Hematopoietic multipotent progenitor cell treated with erythropoietin and hydrocortisone succinate and interleukin-3 and kit ligand, for 6 days (in vitro differentiated cells): ENCODE measurements around the gene PROM2.
"Not testable (repeated sequence)": the region's sequence is repeated elsewhere in the genome, so short reads cannot be mapped to it uniquely, and the experiment has no call there.

ENCODE experiments used
- DNase-seq: peaks from one replicate; pipeline ENCODE4 v3.0.0-alpha.2; 2015

PROM2 gene, protein sequence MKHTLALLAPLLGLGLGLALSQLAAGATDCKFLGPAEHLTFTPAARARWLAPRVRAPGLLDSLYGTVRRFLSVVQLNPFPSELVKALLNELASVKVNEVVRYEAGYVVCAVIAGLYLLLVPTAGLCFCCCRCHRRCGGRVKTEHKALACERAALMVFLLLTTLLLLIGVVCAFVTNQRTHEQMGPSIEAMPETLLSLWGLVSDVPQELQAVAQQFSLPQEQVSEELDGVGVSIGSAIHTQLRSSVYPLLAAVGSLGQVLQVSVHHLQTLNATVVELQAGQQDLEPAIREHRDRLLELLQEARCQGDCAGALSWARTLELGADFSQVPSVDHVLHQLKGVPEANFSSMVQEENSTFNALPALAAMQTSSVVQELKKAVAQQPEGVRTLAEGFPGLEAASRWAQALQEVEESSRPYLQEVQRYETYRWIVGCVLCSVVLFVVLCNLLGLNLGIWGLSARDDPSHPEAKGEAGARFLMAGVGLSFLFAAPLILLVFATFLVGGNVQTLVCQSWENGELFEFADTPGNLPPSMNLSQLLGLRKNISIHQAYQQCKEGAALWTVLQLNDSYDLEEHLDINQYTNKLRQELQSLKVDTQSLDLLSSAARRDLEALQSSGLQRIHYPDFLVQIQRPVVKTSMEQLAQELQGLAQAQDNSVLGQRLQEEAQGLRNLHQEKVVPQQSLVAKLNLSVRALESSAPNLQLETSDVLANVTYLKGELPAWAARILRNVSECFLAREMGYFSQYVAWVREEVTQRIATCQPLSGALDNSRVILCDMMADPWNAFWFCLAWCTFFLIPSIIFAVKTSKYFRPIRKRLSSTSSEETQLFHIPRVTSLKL

DNA sequence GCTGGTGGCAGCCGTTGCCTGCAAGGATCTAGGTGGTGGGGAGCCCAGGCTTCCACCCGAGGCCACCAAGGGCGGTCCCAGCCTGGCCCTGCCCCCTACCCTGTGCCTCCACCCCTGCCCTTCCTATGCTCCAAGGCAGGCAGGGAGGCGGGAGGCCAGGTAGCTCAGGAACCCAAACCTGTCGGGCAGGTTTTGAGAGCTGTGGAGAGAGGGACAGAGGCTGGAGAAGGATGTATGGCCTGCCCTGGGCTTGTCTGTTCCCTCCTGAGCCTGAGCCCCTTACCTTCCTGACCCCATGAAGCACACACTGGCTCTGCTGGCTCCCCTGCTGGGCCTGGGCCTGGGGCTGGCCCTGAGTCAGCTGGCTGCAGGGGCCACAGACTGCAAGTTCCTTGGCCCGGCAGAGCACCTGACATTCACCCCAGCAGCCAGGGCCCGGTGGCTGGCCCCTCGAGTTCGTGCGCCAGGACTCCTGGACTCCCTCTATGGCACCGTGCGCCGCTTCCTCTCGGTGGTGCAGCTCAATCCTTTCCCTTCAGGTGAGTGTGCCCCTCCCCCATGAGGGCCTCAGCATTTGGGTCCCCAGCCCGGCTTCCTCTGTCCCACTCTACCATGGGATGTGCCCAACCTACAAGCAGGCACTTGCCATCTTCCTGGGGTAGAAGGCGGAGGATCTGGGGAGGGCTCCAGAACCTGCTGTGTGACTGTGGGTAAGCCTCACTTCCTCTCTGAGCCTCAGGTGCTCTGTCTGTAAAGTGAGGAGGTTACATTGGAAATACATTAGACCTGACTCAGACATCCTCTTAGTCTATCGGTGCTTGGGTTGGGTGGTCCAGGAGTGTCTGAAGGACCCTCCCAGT, at the start of gene PROM2:
TSS of gene PROM2 (plus strand) at position 159 of the 860 bp plus-strand sequence. CDS start at position 296, 137 bp downstream.
- no peak for DNase-seq

DNA sequence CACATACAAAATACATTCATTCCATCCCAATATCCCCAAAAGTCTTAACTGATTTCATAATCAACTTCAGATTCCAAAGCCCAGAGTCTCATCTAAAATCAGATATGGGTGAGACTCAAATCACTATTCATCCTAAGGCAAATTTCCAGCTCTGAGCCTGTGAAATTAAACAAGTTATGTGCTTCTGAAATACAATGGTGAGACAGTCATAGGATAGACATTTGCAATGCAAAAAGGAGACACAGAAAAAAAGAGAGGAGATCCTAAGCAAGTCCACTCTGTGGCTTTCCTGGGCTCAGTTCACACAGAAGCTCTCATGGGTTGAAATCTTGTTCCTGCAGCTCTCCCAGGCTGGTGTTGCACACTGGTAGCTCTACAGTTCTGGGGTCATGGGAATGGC, 48.6 kb upstream of the PROM2 start:
- no peak for DNase-seq

DNA sequence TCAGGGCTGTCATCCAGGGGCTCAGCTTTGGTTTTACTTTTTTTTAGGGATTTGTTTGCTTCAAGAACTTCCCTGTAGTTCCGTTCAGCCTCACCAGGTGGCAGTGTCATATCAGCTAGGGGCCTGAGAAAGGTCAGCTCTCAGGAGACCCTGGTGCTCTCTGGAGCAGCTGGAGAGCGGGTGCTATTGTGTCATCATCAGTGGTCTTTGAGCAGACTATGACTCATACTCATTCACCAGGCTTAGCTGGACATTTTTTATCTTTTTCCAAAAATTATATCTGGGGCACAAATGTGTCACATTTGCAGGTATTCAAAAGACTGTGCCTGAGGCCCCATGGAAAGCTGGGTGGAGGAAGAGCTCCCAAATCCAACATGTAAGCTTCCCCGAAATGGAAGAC, 42.5 kb upstream of the PROM2 start:
- peak; percentile 58 for DNase-seq

DNA sequence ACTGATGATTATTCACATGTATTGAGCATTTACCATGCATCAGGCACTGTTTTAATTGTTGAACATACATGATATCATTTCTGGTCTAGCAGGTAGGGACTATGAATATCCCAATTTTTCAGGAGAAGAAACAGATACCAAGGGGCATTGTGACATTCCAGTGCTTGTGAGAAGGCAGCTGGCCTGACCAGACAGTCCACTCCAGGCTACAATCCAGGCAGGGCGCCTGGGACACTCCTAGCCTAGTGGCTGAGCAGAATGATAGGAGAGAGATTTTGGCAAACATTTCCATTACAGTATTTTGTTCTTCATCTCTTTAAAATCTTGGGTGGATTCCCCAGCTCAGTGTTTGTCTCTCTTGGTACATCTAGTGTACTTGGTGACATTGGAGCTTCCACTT, 42.0 kb upstream of the PROM2 start:
- DNase-seq, result no peak

DNA sequence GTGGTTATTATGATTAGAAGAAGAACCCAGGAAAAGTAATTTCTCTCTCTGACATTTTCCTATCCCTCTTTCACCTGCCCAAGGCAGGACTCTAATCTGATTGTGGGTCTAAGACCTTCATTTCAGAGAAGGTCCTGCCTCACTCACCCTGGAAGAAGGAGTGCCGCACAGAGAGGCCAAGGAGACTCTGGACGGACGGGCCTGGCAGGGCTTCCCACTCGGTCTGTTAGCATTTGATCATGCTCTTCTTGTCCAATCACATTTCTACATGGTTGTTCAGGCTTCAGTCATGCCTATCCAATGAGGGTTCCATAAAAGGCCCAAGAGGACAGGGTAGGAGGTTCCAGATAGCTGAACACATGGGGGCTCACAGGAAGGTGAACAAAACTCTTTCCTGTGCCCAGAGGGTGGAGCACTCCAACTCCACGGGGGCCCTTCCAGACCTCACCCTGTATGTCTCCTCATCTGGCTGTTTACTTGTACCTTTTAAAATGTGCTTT, 39.9 kb upstream of the PROM2 start:
- DNase-seq, result no peak

DNA sequence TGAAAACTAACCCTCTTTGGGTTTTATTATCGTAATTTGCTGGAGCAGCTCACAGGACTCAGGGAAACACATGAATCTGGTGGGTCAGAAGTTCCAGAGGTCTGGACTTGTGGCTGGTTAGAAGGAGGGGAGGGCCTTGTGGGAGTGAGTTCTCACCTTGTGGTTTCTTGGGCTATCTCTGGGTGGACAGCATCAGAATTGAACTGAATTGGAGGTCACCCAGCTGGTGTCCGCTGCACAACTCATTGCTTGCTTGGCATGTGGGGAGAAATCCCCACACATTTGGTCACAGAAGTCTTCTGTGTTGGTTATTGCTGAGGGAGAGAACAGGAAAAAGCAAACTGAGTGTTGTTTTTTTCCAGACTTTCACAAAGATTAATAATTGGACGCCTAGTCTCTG, 39.4 kb upstream of the PROM2 start:
- DNase-seq, result no peak

DNA sequence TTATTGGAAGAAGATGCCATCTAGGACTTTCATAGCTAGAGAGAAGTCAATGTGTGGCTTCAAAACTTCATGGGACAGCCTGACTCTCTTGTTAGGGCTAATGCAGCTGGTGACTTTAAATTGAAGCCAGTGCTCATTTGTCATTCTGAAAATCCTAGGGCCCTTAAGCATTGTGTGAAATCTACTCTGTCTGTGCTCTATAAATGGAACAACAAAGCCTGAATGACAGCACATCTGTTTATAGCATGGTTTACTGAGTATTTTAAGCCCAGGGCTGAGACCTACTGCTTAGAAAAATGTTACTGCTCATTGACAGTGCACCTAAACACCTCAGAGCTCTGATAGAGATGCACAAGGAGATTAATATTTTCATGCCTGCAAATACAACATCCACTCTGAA, 36.1 kb upstream of the PROM2 start:
- DNase-seq, result no peak

DNA sequence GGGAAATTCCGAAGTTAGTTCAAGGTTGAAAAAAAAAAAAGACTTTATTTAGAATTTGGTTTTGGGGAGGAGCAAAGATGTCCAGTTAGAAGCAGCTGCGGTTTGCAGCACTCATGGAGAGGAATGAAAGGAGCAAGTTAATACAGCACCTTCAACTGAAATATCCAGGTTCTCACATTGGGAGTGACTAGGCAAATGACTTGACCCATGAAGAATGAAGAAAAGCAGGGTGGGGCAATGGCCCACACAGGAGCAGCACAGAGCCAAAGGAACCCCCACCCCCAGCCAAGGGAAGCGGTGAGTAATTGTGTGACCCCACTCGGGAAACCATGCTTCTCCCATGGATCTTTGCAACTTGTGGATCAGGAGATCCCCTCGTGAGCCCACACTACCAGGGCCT, 34.2 kb upstream of the PROM2 start:
- no peak for DNase-seq

DNA sequence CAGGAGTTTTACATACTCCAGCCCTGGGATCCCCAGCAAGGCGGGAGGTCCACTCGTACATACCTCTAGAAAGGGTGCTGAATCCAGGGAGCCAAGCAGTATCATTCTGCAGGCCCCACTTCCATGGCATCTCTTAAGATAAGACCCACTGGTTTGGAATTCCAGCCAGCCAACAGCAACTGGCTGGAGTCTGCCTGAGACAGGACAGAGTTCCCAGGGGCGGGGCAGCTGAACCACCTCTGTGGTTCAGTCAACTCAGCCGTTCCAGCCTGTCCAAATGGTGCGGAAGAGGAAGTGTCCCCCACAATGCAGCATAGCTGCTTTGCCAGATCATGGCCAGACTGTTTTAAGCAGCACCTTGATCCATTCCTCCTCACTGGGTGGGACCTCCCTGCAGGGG, 33.7 kb upstream of the PROM2 start:
- no peak for DNase-seq

DNA sequence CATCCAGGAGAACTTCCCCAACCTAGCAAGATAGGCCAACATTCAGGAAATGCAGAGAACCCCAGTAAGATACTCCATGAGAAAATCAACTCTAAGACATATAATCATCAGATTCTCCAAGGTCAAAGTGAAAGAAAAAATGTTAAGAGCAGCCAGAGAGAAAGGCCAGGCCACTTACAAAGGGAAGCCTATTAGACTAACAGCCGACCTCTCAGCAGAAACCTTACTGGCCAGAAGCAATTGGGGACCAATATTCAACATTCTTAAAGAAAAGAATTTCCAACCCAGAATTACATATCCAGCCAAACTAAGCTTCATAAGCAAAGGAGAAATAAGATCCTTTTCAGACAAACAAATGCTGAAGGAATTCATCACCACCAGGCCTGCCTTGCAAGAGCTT, 32.2 kb upstream of the PROM2 start:
- not testable (repeated sequence) for DNase-seq

DNA sequence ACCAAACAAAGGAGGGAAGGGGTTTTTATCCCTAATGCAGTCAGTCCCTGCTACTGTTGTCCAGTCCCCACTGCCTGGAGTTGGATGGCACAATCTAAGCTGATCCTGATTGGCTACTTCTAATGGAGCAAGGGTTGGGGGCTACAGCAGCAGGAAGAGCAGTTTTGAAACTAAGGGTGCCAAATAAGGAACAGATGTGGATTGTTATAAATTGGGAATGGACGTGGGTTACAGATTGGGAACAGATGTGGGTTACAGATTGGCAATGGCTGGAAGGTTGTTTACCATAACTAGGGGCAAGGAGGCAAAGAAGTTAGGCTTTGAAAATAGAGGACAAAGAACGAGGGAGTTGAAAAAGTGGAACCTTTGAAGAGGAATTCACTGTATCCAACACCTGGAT, 16.0 kb upstream of the PROM2 start:
- DNase-seq, result no peak

DNA sequence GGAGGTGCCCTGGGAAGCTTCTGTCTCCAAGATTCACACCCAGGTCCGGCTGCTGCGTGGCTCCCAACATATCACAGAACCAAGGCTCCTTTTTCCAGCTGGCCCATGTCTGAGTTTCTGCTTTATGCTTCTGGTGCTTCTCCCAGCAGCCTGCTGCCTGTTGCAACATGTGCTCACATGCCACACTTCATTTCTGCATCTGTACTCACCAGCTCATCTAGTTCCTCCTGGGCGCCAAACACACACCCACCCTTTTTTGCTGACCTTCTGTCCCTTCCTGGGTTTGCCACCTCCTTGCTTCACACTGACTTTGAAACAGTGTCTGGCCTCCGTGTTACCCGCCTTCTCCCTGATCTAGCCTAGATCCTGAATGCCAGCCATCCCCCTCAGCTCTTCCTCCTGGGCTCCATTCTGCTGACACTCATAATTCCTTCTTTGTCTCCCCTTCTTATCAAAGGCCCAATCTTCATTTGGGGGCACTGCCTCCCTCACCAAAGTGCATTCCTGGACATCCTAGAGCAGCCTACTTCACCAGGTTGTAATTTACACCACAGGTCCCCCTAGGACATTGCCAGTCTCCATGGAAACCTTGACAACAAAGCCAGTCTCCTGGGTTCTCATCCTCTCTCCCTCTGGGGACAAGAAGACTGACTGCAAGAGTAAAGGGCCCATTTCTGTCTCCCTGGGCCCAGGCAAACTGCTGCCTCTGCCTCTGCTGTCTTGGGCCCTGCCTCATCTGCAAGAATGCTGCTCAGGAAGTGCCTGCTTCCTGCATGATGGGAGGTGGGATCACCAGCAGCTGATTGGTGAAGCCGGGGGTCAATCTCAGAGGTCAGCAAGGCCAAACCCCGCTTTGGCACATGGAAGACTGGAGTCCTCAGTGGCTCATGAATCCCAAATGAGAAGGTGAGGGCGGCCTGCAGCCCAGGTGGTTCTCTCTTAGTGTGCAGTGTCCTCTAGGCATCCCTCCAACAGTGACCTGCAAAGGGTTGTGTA, 13.9 kb upstream of the PROM2 start:
- DNase-seq, result peak; percentile 8

DNA sequence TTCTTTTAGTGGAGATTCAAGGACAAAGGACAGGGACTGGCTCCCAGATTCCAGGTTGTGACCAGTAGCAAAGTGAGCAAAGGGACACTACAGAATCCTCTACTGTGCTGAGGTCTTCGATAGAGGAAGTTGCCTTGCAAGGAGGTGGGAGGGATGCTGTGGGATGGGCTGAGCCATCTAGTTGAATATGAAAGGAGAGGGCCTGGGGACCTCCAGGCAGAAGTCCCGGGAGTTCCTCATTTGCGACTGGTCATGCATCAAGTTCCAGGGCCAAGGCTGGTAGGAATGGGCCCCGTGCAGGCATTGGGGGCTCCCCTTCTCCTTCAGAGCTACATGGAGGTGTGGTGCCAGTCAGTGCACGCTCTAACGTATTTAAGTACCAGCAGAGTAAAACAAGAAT, 12.6 kb upstream of the PROM2 start:
- DNase-seq, result no peak

DNA sequence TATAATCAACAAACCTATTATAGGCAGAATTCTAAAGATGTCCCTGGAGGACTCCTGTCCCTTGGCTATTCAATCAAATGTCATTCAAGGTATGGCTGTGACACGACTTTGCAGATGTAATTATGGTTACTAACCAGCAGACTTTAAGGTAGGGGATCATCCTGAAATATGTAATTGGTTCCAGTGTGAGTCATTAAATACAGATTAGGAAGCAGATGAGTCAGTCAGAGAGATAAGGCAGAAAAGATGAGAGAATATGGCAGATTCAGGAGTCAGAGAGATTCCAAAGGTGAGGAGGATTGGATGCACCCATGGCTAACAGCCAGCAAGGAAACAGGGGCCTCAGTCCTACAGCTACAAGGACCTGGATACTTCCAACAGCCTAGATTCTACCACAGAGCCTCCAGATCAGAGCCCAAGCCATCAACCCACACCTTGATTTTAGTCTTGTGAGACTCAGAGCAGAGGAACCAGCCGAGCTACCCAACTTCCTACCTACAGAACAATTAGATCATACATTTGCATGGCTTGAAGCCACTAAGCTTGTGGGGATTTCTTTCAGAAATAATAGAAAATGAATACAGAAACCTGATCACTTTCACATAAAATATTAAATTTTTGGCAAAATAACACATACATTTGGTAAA, 11.2 kb upstream of the PROM2 start:
- no peak for DNase-seq

DNA sequence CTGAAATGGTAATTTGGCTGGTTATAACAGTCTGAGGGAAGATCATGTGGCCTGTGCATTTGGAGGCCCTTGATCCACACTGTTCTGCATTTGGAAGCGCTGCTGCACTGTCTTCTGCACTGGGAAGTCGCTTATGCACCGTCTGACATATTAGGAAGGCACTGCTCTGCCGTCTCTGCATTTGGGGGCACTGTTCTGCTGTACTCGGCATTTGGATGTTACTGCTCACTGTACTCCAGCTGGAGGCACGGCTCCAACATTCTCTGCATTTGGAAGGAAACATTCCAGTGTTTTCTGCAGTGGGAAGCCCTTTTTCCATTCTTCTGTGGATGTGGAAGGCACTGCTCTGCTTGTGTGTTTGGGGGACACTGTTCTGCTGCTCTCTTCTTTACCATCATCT, 9.6 kb upstream of the PROM2 start:
- DNase-seq, result no peak

DNA sequence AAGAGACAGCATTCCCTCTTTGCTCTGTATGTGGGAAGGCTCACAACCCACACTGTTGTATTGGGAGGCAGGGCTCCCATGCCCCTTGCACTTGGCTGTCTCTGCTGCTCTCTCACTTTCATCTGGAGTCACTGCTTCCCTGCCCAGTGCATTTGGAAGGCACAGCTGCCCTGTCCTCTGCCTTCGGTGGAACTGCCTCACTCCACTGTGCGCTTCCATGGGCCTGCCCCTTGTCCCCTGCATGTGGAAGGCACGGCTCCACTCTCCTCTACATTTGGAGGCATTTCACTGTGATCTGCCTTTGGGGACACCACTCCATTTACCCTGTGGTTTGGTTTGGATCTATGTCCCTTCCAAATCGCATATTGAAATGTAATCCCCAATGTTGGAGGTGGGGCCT, 9.1 kb upstream of the PROM2 start:
- DNase-seq, result no peak

DNA sequence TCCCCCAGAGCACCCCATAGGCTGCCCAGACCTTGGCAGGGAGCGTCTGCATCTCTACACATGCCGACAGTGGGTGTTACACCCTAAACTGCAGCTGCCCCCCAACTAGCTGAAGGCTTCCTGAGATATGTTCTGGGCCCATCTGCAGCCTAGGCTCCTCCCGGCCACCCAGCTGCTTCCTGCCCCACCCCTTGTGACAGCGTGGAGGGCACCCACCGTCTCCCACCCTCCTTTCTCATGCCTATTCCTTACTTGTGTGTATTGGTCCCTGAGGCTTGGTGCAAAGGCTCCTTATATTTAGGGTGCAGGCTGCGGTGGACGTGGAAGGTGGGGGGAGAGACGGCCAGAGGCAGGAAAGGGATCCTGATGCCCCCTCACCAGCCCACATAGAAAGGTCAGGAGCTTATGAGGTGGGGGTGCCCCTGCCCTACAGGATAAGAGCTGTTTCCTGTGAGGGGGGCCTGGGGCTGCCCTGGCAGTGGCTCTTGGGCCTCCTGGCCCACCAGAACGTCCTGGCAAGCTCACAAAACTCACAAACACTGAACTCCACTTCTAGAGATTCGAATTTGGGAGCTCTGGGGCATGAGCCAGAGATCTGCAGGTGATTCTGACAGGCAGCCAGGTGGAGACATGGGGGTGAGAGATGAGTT, 7.3 kb upstream of the PROM2 start:
- DNase-seq, result no peak

DNA sequence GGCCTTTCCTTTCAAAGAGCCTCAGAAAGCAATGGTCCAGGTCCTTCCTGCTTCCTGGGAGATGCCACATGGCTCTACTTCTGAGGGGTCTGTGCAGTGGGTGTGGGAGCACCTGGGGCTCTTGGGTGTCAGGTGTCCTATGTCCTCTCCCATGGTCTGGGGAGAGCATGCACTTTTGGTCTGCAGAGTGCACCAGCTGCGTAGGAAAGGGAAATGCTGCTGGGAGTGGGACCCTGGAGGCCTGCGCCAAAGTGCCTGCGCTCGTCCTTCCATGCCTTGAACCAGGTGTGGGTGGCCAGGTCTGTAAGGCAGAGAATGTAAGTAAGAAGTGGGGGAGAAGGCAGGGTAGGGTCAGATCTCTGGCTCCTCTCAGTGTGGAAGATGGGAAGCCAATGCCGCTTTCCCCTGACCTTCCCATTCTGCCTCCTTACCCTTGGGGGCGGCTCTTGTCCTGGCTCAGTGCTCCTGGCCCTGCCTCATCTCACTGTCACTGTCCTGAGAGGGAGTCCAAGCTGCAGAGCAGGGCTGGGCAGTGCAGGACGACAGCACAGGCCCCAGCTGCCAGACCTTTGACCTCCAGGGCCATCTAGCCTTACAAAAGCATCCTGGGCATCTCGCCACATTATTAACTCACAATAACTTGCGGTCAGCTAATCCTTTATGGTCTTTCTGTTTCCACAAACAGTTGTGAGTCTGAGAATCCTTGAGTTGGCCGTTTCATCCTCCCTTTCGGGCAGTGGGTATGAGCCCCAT, 6.6 kb upstream of the PROM2 start:
- no peak for DNase-seq

DNA sequence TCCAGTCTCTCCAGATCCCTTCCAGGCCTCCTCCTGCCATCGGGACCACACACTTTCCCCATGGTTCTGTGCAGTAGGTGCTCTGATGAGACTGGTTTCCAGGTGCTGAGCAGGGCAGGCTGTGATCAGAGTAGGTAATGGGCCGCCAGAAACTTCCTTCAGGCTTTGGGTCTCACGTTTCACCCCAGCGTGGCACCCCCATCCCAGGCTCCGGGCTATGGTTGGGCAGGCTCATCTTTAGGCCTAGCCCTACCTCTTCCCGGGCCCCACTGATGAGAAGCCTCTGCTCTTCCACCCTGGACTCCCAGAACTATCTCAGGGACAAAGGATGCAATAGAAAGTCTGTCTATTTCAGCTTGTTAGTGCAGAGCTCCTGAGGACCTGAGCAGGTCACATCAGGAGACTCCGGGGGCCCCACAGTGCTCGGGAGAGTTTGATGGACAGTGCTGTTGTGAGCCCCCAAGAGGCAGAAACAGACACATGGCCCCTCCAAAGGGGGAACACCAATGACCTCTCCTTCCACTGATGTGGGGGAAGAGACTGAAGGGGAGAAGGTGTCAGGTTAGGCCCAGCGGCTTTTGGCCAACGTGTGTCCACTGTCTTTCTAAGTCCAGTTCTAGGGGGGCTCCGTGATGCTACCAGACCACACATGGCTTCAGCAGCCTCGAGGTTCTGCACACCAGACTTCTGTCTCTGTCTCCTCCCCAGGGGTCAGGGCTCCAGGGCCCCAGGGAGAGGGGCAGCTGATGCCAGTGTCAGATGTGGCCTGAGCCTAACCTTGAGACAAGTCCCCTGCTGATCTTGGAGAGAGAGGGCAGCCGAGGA, 5.8 kb upstream of the PROM2 start:
- no peak for DNase-seq
